PC-9 (cell line): ENCODE results near the gene CASP3. TPM values are rescaled to one million over a fixed set of nuclear protein-coding genes. Genes with fewer than 3 reads are reported as not detected.

ENCODE experiments used
- BruUV-seq: library from RNA; stranded (reverse); fragments of 400-500 nt; replicated peaks from 2 replicates; lab custom pipeline; 2021; lab: Mats Ljungman, UMichigan
- CTCF ChIA-PET: fragments of 300-600 bp; sonication (Branson Sonifier 250); formaldehyde crosslinking; loops from one replicate; lab custom pipeline; 2022; ENCODE audit warnings: antibody characterized with exemption; lab: Charles Lee
- POLR2A ChIA-PET: fragments of 300-600 bp; sonication (Branson Sonifier 250); formaldehyde crosslinking; loops from one replicate; lab custom pipeline; 2022; ENCODE audit warnings: antibody characterized with exemption; ENCODE audit not compliant: unreplicated experiment; lab: Charles Lee
- DNase-seq, 2 experiments: peaks; one replicate each; pipeline versions ENCODE4 v3.0.0 to v3.0.0-alpha.2; 2015 to 2022; ENCODE audit warnings: mixed read lengths in 1 of 2
- H2AFZ ChIP-seq: fragments of 200-600 bp; sonication (generic); 2 replicates; pipeline ENCODE4 v1.8.1; 2017; ENCODE audit warnings: antibody characterized with exemption
- H3F3A ChIP-seq: fragments of 200-600 bp; sonication (generic); 2 replicates; pipeline ENCODE4 v1.8.1; 2017; ENCODE audit warnings: antibody characterized with exemption, mild to moderate bottlenecking, low read depth; ENCODE audit not compliant: insufficient read depth
- H3K27ac ChIP-seq: fragments of 200-600 bp; sonication (generic); 2 replicates; pipeline ENCODE4 v1.6.1; 2016; ENCODE audit warnings: mixed run types
- H3K27me3 ChIP-seq: fragments of 200-600 bp; sonication (generic); 2 replicates; pipeline ENCODE4 v1.6.1; 2016; ENCODE audit warnings: low read depth, mixed run types; ENCODE audit not compliant: insufficient read depth
- H3K36me3 ChIP-seq: fragments of 200-600 bp; sonication (generic); 2 replicates; pipeline ENCODE4 v1.6.1; 2016; ENCODE audit warnings: low read depth, mixed run types
- H3K4me1 ChIP-seq: fragments of 200-600 bp; sonication (generic); replicated peaks from 2 replicates; pipeline ENCODE4 v1.6.1; 2016; ENCODE audit warnings: mixed run types; ENCODE audit not compliant: insufficient read depth
- H3K4me2 ChIP-seq: fragments of 200-600 bp; sonication (generic); 2 replicates; pipeline ENCODE4 v1.6.1; 2017; ENCODE audit warnings: mixed run types
- H3K4me3 ChIP-seq: fragments of 200-600 bp; sonication (generic); 2 replicates; pipeline ENCODE4 v1.6.1; 2016; ENCODE audit warnings: mixed run types
- H3K79me2 ChIP-seq: fragments of 200-600 bp; sonication (generic); 2 replicates; pipeline ENCODE4 v1.6.1; 2017; ENCODE audit warnings: low read depth, mixed run types
- H3K9me2 ChIP-seq: fragments of 200-600 bp; sonication (generic); 2 replicates; pipeline ENCODE4 v1.8.1; 2017; ENCODE audit warnings: mild to moderate bottlenecking; ENCODE audit not compliant: insufficient read depth
- H3K9me3 ChIP-seq: fragments of 200-600 bp; sonication (generic); 2 replicates; pipeline ENCODE4 v1.8.1; 2016; ENCODE audit warnings: low read depth; ENCODE audit not compliant: insufficient read depth
- H4K20me1 ChIP-seq: fragments of 200-600 bp; sonication (generic); 2 replicates; pipeline ENCODE4 v1.8.1; 2017; ENCODE audit not compliant: insufficient read depth
- EZH2 ChIP-seq: fragments of 200-600 bp; sonication (generic); IDR thresholded peaks from 2 replicates; pipeline ENCODE4 v1.8.0; 2017; ENCODE audit warnings: antibody characterized with exemption, low read depth
- intact Hi-C: fragments of 100-400 bp; cut with micrococcal nuclease; formaldehyde crosslinking; loops from one replicate; pipeline ENCODE4 v1.10.0; 2022; ENCODE audit not compliant: unreplicated experiment
- total RNA-seq: library from RNA; stranded (reverse); gene quantifications from 2 replicates; pipeline ENCODE4 v1.2.3, GENCODE V29; 2021
- TF ChIP-seq, protein P1 (sequence below): fragments of 200-600 bp; sonication (generic); conservative IDR thresholded peaks from 2 replicates; pipeline ENCODE4 v1.6.1; 2017; ENCODE audit warnings: mixed run types, antibody characterized with exemption, mild to moderate bottlenecking, moderate library complexity

Gene CASP3
- total RNA-seq, 1 experiment from 2014 or later = 35.7 TPM

DNA sequence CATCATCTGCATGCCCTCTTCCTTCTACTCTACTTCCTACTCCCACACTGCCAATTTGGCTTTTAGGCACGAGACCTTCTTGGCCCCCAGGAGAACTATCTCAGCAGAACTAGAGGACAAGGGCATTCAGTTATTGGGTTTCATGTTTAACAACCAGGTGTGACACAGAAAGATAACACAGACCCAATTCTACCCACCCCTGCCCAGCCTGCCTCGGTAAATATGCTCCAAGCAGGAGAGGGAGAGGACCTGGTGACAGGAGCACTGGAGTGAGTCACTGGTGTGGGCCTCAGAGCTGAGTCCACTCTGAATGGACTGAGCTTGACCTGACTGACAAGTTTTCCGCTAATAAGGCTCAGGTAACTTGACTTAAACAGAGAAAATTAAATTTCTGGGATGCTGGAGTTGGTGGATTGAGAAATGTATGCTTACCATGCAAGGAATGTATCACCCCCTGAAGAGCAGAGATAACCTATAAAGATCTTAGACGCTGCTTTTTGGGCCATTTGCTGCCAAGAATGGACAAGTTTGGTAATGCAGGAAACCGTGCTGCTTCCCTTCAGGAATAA is 52.5 kb downstream of the CASP3 start:
- TF ChIP-seq, protein P1, sequence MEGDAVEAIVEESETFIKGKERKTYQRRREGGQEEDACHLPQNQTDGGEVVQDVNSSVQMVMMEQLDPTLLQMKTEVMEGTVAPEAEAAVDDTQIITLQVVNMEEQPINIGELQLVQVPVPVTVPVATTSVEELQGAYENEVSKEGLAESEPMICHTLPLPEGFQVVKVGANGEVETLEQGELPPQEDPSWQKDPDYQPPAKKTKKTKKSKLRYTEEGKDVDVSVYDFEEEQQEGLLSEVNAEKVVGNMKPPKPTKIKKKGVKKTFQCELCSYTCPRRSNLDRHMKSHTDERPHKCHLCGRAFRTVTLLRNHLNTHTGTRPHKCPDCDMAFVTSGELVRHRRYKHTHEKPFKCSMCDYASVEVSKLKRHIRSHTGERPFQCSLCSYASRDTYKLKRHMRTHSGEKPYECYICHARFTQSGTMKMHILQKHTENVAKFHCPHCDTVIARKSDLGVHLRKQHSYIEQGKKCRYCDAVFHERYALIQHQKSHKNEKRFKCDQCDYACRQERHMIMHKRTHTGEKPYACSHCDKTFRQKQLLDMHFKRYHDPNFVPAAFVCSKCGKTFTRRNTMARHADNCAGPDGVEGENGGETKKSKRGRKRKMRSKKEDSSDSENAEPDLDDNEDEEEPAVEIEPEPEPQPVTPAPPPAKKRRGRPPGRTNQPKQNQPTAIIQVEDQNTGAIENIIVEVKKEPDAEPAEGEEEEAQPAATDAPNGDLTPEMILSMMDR = no peak
- no peak for TF ChIP-seq EZH2
- no TSS peak for BruUV-seq
- peak; percentile 55 to 70 for DNase-seq
- H3K36me3 ChIP-seq = no peaks in the 10 kb centered on the region
- H3K79me2 ChIP-seq = no peaks in the 10 kb centered on the region
- H3K4me1 ChIP-seq = peaks cover 4% of the 10 kb centered on the region; the same call in 1 of the 2 replicates
- H3K27ac ChIP-seq = no peak overlapping the region
- intact Hi-C loops = loop anchor here (2.0 to 5.0 kb wide), 3 partner anchors 52 to 329 kb away; partner anchors contain the start of genes CASP3 and PRIMPOL
- H3F3A ChIP-seq = 0 out of 2 replicates have a peak, but pooled peaks cover 12% of the 10 kb centered on the region
- no peaks in the 10 kb centered on the region for H4K20me1 ChIP-seq
- H3K27me3 ChIP-seq = no peaks in the 10 kb centered on the region
- ChIA-PET POLR2A (interaction anchor here (0.6 kb wide), 1 partner anchor 76 kb away, joined by 5 read pairs; no protein-coding TSS in a partner anchor), CTCF (interaction anchor here (1.0 kb wide), 1 partner anchor 333 kb away, joined by 3 read pairs; no protein-coding TSS in a partner anchor)
- no peak overlapping the region for H2AFZ ChIP-seq
- H3K9me3 ChIP-seq = no peaks in the 10 kb centered on the region
- no peaks in the 10 kb centered on the region for H3K9me2 ChIP-seq
- peak overlapping the region; percentile 23; the same call in 1 of the 2 replicates for H3K4me2 ChIP-seq
- no peak overlapping the region for H3K4me3 ChIP-seq

DNA sequence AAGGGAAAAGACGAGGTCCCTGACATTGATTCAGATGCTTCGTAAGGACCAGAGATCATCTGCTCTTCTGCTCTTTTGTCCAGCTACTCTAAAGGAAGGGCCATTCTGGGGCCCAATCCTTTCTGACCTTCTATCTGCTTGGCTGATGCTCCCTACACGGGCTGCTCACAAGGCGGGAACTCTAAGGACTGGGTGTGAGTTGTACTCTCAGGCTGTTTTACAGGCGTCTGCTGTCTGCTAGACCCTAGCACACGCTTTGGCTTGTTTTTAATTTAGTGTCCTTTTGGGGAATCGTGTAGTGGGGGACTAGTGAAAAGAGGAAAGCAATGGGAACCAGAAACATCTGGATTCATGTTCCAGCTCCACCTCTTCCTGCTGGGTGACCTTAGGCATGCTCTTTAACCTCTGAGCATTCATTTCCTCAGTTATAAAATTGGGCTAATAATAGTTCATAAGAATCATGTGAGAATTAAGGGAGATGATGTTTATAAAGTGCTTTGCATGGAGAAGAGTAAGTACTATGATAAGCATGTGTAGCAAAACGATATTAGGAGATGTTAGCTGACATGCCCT is 53.1 kb downstream of the CASP3 start:
- Histone ChIP-seq H4K20me1 (no peaks in the 10 kb centered on the region), H3K4me1 (peaks cover 4% of the 10 kb centered on the region; the same call in 1 of the 2 replicates), H3K4me3 (no peak overlapping the region), H3K9me3 (no peaks in the 10 kb centered on the region), H3K79me2 (no peaks in the 10 kb centered on the region), H3K36me3 (no peaks in the 10 kb centered on the region), H3K4me2 (peak overlapping the region; percentile 23; the same call in 1 of the 2 replicates), H3K9me2 (no peaks in the 10 kb centered on the region), H3F3A (0 out of 2 replicates have a peak, but pooled peaks cover 12% of the 10 kb centered on the region), H3K27ac (no peak overlapping the region), H3K27me3 (no peaks in the 10 kb centered on the region), H2AFZ (no peak overlapping the region)
- BruUV-seq = no TSS peak
- no peak for DNase-seq
- CTCF ChIA-PET = interaction anchor here (1.0 kb wide), 1 partner anchor 332 kb away, joined by 3 read pairs; no protein-coding TSS in a partner anchor
- intact Hi-C loops = loop anchor here (2.0 to 5.0 kb wide), 3 partner anchors 53 to 329 kb away; partner anchors contain the start of genes CASP3 and PRIMPOL
- TF ChIP-seq EZH2 = no peak
- TF ChIP-seq, protein P1 = no peak
- POLR2A ChIA-PET = no interaction called here

DNA sequence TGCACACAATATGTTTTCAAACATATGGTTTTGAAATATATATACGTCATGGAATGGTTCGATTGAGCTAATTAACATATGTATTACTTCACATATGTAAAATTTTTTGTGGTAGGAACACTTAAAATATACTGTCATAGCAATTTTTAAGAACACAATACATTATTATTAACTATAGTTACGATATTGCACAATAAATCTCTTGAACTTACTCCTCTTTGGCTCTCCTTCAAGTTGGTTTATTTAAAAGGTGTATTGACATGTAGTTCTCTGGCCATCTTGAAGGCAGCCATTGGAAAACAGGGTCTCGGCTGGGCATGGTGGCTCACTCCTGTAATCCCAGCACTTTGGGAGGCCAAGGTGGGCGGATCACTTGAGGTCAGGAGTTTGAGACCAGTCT is 53.8 kb downstream of the CASP3 start:
- H4K20me1 ChIP-seq = no peaks in the 10 kb centered on the region
- no peaks in the 10 kb centered on the region for H3K36me3 ChIP-seq
- no peak for TF ChIP-seq EZH2
- TF ChIP-seq, protein P1 = no peak
- no peak overlapping the region for H2AFZ ChIP-seq
- intact Hi-C loops = loop anchor here (5.0 kb wide), 1 partner anchor 328 kb away; no protein-coding TSS in a partner anchor
- H3K9me2 ChIP-seq = no peaks in the 10 kb centered on the region
- H3K4me3 ChIP-seq = no peak overlapping the region
- DNase-seq = no peak
- H3K27me3 ChIP-seq = no peaks in the 10 kb centered on the region
- 0 out of 2 replicates have a peak, but pooled peaks cover 12% of the 10 kb centered on the region for H3F3A ChIP-seq
- no peaks in the 10 kb centered on the region for H3K9me3 ChIP-seq
- peaks cover 4% of the 10 kb centered on the region; the same call in 1 of the 2 replicates for H3K4me1 ChIP-seq
- no peak overlapping the region for H3K4me2 ChIP-seq
- no TSS peak for BruUV-seq
- H3K79me2 ChIP-seq = no peaks in the 10 kb centered on the region
- ChIA-PET CTCF (no interaction called here), POLR2A (no interaction called here)
- H3K27ac ChIP-seq = no peak overlapping the region
